GM21447 (cell line): ENCODE measurements around the gene CFAP20.
"Not testable (repeated sequence)": the region's sequence is repeated elsewhere in the genome, so short reads cannot be mapped to it uniquely, and the experiment has no call there.

ENCODE experiments used
- ATAC-seq: cut with Tn5 transposase; IDR thresholded peaks from one replicate; pipeline ENCODE4 v1.9.1; 2021; ENCODE audit not compliant: unreplicated experiment

The CFAP20 gene

GRCh38 chr16:58098207-58099096, 30.7 kb downstream of the CFAP20 start:
- ATAC-seq = no peak

- no peak for ATAC-seq
Observed at GRCh38 chr16:58096249-58096648, 32.9 kb downstream of the CFAP20 start.

- ATAC-seq = not testable (repeated sequence)
Observed at GRCh38 chr16:58095575-58095960, 33.6 kb downstream of the CFAP20 start.

- ATAC-seq = no peak
Observed at GRCh38 chr16:58094791-58095574, 34.2 kb downstream of the CFAP20 start.

- ATAC-seq = no peak
Observed at GRCh38 chr16:58094026-58094425, 35.2 kb downstream of the CFAP20 start.

- ATAC-seq = not testable (repeated sequence)
Observed at GRCh38 chr16:58090396-58090795, 38.8 kb downstream of the CFAP20 start.

- ATAC-seq = no peak
Observed at GRCh38 chr16:58088091-58088490, 41.1 kb downstream of the CFAP20 start.

- ATAC-seq = no peak
Observed at GRCh38 chr16:58087209-58087913, 41.8 kb downstream of the CFAP20 start.

- ATAC-seq = no peak
Observed at GRCh38 chr16:58086381-58087208, 42.6 kb downstream of the CFAP20 start.

GRCh38 chr16:58085584-58086251, 43.5 kb downstream of the CFAP20 start:
- no peak for ATAC-seq

- no peak for ATAC-seq
Observed at GRCh38 chr16:58085171-58085570, 44.0 kb downstream of the CFAP20 start.

- no peak for ATAC-seq
Observed at GRCh38 chr16:58084635-58085034, 44.5 kb downstream of the CFAP20 start.

- no peak for ATAC-seq
Observed at GRCh38 chr16:58082381-58082780, 46.8 kb downstream of the CFAP20 start.

GRCh38 chr16:58080657-58081056, 48.5 kb downstream of the CFAP20 start:
- not testable (repeated sequence) for ATAC-seq

- ATAC-seq = no peak
Observed at GRCh38 chr16:58077796-58078195, 51.4 kb downstream of the CFAP20 start.

- ATAC-seq = no peak
Observed at GRCh38 chr16:58076514-58076913, 52.7 kb downstream of the CFAP20 start.

- no peak for ATAC-seq
Observed at GRCh38 chr16:58074657-58075056, 54.5 kb downstream of the CFAP20 start.

GRCh38 chr16:58073086-58073485, 56.1 kb downstream of the CFAP20 start:
- not testable (repeated sequence) for ATAC-seq

GRCh38 chr16:58072134-58072533, 57.0 kb downstream of the CFAP20 start:
- ATAC-seq = not testable (repeated sequence)

GRCh38 chr16:58070585-58070984, 58.6 kb downstream of the CFAP20 start:
- no peak for ATAC-seq
